GM20000 (cell line): ENCODE measurements around the gene SPATA12.

Experiments
- DNase-seq: peaks from one replicate; pipeline ENCODE4 v3.0.0; 2012; ENCODE audit warnings: low spot score
- CTCF ChIP-seq: IDR thresholded peaks from 2 replicates; pipeline ENCODE4 v1.5.1; 2012; ENCODE audit warnings: mild to moderate bottlenecking, control low read depth; ENCODE audit errors: extremely low read depth, missing control alignments

SPATA12 gene

GRCh38 chr3:57036952-57037351 lies 23.5 kb upstream of the SPATA12 start:
- no peak for DNase-seq
- no peak for TF ChIP-seq CTCF

- TF ChIP-seq CTCF = no peak
- DNase-seq = no peak
Measured at GRCh38 chr3:57038466-57039164, 21.8 kb upstream of the SPATA12 start.

GRCh38 chr3:57041674-57042073 lies 18.8 kb upstream of the SPATA12 start:
- TF ChIP-seq CTCF = no peak

GRCh38 chr3:57043518-57043917 lies 16.9 kb upstream of the SPATA12 start:
- DNase-seq = no peak
- no peak for TF ChIP-seq CTCF

More at GRCh38 chr3:57041674-57042073, 18.8 kb upstream of the SPATA12 start:
- no peak for DNase-seq

GRCh38 chr3:57046101-57046765 lies 14.2 kb upstream of the SPATA12 start:
- DNase-seq = no peak
- TF ChIP-seq CTCF = no peak

GRCh38 chr3:57048052-57048671 lies 12.3 kb upstream of the SPATA12 start:
- no peak for TF ChIP-seq CTCF
- DNase-seq = no peak

GRCh38 chr3:57048728-57049127 lies 11.7 kb upstream of the SPATA12 start:
- DNase-seq = no peak
- TF ChIP-seq CTCF = no peak
